ENCODE data around the gene C1orf226.

Gene C1orf226

DNA sequence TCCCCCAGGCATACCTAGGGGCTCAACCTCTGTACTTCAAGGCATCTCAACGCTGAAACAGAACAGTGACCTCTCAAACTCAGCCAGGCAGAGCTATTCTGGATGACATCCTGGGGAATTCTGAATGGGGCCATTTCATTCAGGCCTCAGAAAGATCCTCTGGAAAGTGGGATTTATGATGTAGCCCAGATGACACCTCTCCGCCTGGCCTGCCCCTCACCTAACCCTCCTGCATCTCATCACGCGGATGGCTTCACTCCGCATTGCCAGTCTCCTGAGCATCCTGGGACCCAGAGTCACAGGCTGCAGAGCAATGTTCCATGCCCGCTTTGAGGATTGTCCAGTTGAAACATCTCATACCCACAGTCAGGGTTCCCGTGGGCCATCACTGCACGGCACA lies 6.1 kb upstream of the C1orf226 start:
- Histone ChIP-seq H3K27me3 (ENCODE audit: low read length) (no peaks in the 10 kb centered on the region), H3K27ac (ENCODE audit: low read depth, low read length) (no peak overlapping the region), H3K4me3 (ENCODE audit: insufficient read depth, low read length, poor library complexity, severe bottlenecking) (no peak overlapping the region), H3F3A (ENCODE audit: insufficient read depth) (no peaks in the 10 kb centered on the region), H3K9me3 (ENCODE audit: insufficient read depth, low read length) (no peaks in the 10 kb centered on the region), H3K4me2 (ENCODE audit: low read depth, low read length, poor library complexity, severe bottlenecking) (no peak overlapping the region), H3K9ac (ENCODE audit: low read length) (no peak overlapping the region), H3K36me3 (ENCODE audit: low read length) (no peaks in the 10 kb centered on the region), H2AFZ (ENCODE audit: low read depth, low read length, severe bottlenecking) (no peak overlapping the region), H3K9me2 (replicated peaks; ENCODE audit: insufficient read depth, low read length) (no peaks in the 10 kb centered on the region), H4K20me1 (ENCODE audit: low read depth, low read length) (no peaks in the 10 kb centered on the region), H3K79me2 (ENCODE audit: insufficient read depth, low read length) (no peaks in the 10 kb centered on the region)
- no peak for TF ChIP-seq EZH2phosphoT487 (conservative IDR thresholded peaks at IDR 0.05; ENCODE audit: low read length)
- TF ChIP-seq, protein P1, sequence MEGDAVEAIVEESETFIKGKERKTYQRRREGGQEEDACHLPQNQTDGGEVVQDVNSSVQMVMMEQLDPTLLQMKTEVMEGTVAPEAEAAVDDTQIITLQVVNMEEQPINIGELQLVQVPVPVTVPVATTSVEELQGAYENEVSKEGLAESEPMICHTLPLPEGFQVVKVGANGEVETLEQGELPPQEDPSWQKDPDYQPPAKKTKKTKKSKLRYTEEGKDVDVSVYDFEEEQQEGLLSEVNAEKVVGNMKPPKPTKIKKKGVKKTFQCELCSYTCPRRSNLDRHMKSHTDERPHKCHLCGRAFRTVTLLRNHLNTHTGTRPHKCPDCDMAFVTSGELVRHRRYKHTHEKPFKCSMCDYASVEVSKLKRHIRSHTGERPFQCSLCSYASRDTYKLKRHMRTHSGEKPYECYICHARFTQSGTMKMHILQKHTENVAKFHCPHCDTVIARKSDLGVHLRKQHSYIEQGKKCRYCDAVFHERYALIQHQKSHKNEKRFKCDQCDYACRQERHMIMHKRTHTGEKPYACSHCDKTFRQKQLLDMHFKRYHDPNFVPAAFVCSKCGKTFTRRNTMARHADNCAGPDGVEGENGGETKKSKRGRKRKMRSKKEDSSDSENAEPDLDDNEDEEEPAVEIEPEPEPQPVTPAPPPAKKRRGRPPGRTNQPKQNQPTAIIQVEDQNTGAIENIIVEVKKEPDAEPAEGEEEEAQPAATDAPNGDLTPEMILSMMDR (IDR thresholded peaks at IDR 0.05; ENCODE audit: insufficient read depth, low read length, poor library complexity, severe bottlenecking), result no peak

DNA sequence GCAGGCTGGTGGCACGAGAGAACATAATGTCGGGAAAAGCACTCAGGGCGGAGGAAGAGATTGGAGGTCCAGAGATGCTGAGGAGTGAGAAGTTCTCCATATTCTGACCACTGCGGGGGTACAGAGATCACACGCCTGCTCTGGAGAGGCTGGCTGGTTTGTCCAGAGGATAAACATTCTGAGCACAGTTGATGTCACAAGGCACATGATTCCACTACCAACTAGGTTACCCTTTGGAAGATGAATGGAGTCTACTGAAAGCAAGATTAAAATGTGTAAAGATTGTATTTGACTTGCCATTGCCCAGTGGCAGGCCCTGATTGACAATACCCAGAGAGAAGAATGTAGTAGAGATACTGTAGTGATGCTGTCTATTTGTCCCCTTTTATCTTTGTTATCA lies 4.8 kb upstream of the C1orf226 start, which contains the start of gene SPATA46:
SPATA46 (minus strand) TSS at position 164 of the 400 bp plus-strand sequence; CDS start at position 100, 64 bp downstream.
- Histone ChIP-seq H3K9me3 (ENCODE audit: insufficient read depth, low read length) (no peaks in the 10 kb centered on the region), H3K9me2 (replicated peaks; ENCODE audit: insufficient read depth, low read length) (no peaks in the 10 kb centered on the region)
- TF ChIP-seq, protein P1 (IDR thresholded peaks at IDR 0.05; ENCODE audit: insufficient read depth, low read length, poor library complexity, severe bottlenecking), result no peak
- no peak for TF ChIP-seq EZH2phosphoT487 (conservative IDR thresholded peaks at IDR 0.05; ENCODE audit: low read length)

DNA sequence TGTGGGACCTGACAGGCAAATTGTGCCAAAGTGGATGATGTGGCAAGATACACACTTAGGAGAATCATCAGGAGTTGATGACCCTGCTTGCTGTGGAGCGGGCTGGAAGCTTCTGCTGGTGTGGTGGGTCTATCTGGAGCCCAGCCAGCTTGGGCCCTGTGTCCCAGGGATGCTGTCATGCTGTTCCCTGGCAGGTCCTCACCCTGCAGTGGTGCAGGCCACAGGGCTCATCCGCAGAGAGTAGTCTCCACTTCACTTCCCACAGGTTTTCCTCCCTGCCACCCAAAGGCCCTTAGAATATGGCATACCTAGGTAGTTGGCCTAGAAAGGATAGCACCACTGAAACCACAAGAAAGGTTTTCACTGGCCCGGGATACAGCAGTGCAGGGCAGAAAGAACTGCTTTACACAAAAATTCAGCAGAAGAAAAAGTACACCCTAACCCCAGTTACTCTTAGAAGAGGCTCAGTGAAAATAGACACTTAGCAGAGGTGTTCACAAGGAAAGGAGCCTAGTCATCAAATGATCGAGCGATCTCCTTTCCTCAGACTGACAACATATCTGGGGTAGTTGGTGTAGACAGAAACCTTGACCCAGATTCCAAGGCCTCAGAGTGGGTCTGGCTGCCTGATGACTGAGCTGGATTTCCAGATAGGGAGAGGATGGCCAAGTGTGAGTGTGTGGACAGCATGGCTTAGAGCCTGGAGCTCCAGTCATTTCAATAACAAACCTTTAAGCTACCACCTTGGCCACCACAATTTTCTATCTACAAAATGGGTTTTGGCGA lies 1.3 kb upstream of the C1orf226 start:
- H3K79me2 ChIP-seq (ENCODE audit: insufficient read depth, low read length), result no peaks in the 10 kb centered on the region
- no peaks in the 10 kb centered on the region for H4K20me1 ChIP-seq (ENCODE audit: low read depth, low read length)
- H2AFZ ChIP-seq (ENCODE audit: low read depth, low read length, severe bottlenecking), result no peak overlapping the region
- no peaks in the 10 kb centered on the region for H3K27me3 ChIP-seq (ENCODE audit: low read length)
- TF ChIP-seq, protein P1 (IDR thresholded peaks at IDR 0.05; ENCODE audit: insufficient read depth, low read length, poor library complexity, severe bottlenecking), result no peak
- TF ChIP-seq EZH2phosphoT487 (conservative IDR thresholded peaks at IDR 0.05; ENCODE audit: low read length), result no peak
- no peaks in the 10 kb centered on the region for H3F3A ChIP-seq (ENCODE audit: insufficient read depth)
- no peak overlapping the region for H3K27ac ChIP-seq (ENCODE audit: low read depth, low read length)
- no peaks in the 10 kb centered on the region for H3K9me2 ChIP-seq (replicated peaks; ENCODE audit: insufficient read depth, low read length)
- no peak overlapping the region for H3K9ac ChIP-seq (ENCODE audit: low read length)
- H3K36me3 ChIP-seq (ENCODE audit: low read length), result no peaks in the 10 kb centered on the region
- H3K9me3 ChIP-seq (ENCODE audit: insufficient read depth, low read length), result no peaks in the 10 kb centered on the region
- no peak overlapping the region for H3K4me2 ChIP-seq (ENCODE audit: low read depth, low read length, poor library complexity, severe bottlenecking)
- no peak overlapping the region for H3K4me3 ChIP-seq (ENCODE audit: insufficient read depth, low read length, poor library complexity, severe bottlenecking)

More for the DNA sequence above, 4.8 kb upstream of the C1orf226 start, which contains the start of gene SPATA46:
- Histone ChIP-seq H3K79me2 (ENCODE audit: insufficient read depth, low read length) (no peaks in the 10 kb centered on the region), H3K36me3 (ENCODE audit: low read length) (no peaks in the 10 kb centered on the region), H3K9ac (ENCODE audit: low read length) (no peak within 1 kb of the TSS), H3K27ac (ENCODE audit: low read depth, low read length) (no peak within 1 kb of the TSS), H4K20me1 (ENCODE audit: low read depth, low read length) (no peaks in the 10 kb centered on the region), H3F3A (ENCODE audit: insufficient read depth) (no peaks in the 10 kb centered on the region), H3K4me3 (ENCODE audit: insufficient read depth, low read length, poor library complexity, severe bottlenecking) (no peak within 1 kb of the TSS), H3K4me2 (ENCODE audit: low read depth, low read length, poor library complexity, severe bottlenecking) (no peak within 1 kb of the TSS), H2AFZ (ENCODE audit: low read depth, low read length, severe bottlenecking) (no peak within 1 kb of the TSS), H3K27me3 (ENCODE audit: low read length) (no peaks in the 10 kb centered on the region)

Data from SU-DHL-6 (cell line).